Stomach smooth muscle (tissue), 2 donors: ENCODE measurements around the gene OR6M1.

ENCODE experiments used
- H3K27ac ChIP-seq: one replicate; pipeline ENCODE4 v1.7.0; 2013; ENCODE audit warnings: mild to moderate bottlenecking, low read length, inconsistent platforms
- H3K27me3 ChIP-seq, 2 donors: one replicate each; pipeline ENCODE4 v1.7.0; 2013; ENCODE audit warnings: low read length in 2 of 2; ENCODE audit not compliant: insufficient read depth in 2 of 2, control insufficient read depth in 1 of 2
- H3K36me3 ChIP-seq, 2 donors: one replicate each; pipeline ENCODE4 v1.7.0; 2013; ENCODE audit warnings: low read length in 2 of 2; ENCODE audit not compliant: control insufficient read depth in 2 of 2, insufficient read depth in 2 of 2
- H3K4me1 ChIP-seq: one replicate; pipeline ENCODE4 v1.7.0; 2013; ENCODE audit warnings: low read length; ENCODE audit not compliant: control insufficient read depth, insufficient read depth
- H3K4me3 ChIP-seq, 2 donors: one replicate each; pipeline ENCODE4 v1.7.0; 2013; ENCODE audit warnings: low read length in 2 of 2
- H3K9ac ChIP-seq, 2 donors: one replicate each; pipeline ENCODE4 v1.7.0; 2013; ENCODE audit warnings: low read length in 2 of 2, mild to moderate bottlenecking in 1 of 2
- H3K9me3 ChIP-seq, 2 donors: one replicate each; pipeline ENCODE4 v1.7.0; 2013; ENCODE audit warnings: low read length in 2 of 2; ENCODE audit not compliant: control insufficient read depth in 2 of 2
- donor health status: healthy.
- donor health status: Pancreatic carcinoma.

The OR6M1 gene

DNA sequence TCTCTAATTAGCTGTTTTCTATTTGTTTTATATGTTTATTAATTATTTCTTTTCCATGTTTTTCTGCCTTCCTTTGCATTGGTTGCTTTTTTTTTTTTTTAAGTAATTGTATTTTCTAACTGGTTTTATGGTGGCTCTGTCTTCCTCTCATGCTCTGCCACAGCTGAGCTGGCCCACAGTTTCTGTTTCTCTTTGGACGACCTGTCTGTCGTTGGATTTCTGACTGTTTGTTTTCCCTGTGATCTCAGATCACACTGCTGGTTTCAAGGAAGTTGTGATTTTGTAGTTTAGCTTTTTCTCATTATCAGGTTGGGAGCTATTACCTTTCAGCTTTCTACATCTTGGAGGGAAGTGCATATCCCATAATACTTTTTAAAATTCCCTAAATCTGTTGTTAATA, 15.9 kb upstream of the OR6M1 start:
- Histone ChIP-seq H3K4me1 (no peaks in the 10 kb centered on the region), H3K9me3 (no peaks in the 10 kb centered on the region), H3K4me3 (no peak overlapping the region), H3K36me3 (no peaks in the 10 kb centered on the region), H3K27me3 (no peaks in the 10 kb centered on the region), H3K27ac (no peak overlapping the region), H3K9ac (no peak overlapping the region)

DNA sequence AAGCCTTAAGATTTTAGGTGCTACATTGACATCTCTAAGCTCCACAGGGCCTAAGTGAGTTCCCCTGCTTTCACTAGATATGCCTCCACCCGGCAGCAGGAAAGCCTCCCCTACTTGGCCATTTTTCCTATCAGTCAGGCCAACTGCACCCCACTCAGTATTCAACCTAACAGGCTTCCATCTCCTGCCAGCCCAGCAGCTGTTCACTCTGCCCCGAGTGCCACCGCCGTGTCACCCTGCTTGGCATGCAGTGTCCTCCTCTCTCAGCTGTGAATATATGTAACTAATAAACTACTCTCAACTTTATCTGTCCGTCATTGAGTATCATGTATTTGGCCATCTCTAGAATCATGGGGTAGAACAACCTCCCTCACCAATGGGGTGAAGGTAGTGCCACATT, 9.0 kb upstream of the OR6M1 start:
- Histone ChIP-seq H3K4me3 (no peak overlapping the region), H3K27me3 (no peaks in the 10 kb centered on the region), H3K9ac (no peak overlapping the region), H3K4me1 (no peaks in the 10 kb centered on the region), H3K27ac (no peak overlapping the region), H3K36me3 (no peaks in the 10 kb centered on the region), H3K9me3 (no peaks in the 10 kb centered on the region)

- no peak overlapping the region for H3K9ac ChIP-seq
- no peak overlapping the region for H3K4me3 ChIP-seq
- no peaks in the 10 kb centered on the region for H3K9me3 ChIP-seq
- no peak overlapping the region for H3K27ac ChIP-seq
- H3K27me3 ChIP-seq: no peaks in the 10 kb centered on the region
- no peaks in the 10 kb centered on the region for H3K4me1 ChIP-seq
- no peaks in the 10 kb centered on the region for H3K36me3 ChIP-seq
Measured at GRCh38 chr11:123801765-123802164, 4.4 kb downstream of the OR6M1 start.

GRCh38 chr11:123800036-123800435, 6.1 kb downstream of the OR6M1 start:
- Histone ChIP-seq H3K27ac (no peak overlapping the region), H3K36me3 (no peaks in the 10 kb centered on the region), H3K9me3 (no peaks in the 10 kb centered on the region), H3K4me1 (no peaks in the 10 kb centered on the region), H3K4me3 (no peak overlapping the region), H3K27me3 (no peaks in the 10 kb centered on the region), H3K9ac (no peak overlapping the region)

DNA sequence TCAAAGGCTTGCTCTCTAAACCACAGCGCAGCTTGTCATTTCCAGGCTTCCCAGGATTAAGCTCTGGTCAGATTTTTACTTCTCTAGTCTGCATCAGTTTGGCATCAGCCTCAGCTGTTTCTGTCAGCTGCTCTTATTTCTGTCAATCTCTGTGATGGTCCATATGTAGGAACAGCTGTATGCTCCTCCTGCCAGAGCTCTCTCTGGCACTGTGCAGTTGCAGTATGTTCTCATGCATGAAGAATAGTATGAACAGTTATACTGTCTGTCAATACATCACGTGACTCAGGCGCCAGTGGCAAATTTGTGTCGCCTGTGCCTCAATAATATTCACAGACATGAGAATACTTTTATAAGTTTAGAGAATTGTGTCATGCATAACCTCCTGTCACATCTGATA, 6.7 kb downstream of the OR6M1 start:
- Histone ChIP-seq H3K27ac (no peak overlapping the region), H3K27me3 (no peaks in the 10 kb centered on the region), H3K4me3 (no peak overlapping the region), H3K9me3 (no peaks in the 10 kb centered on the region), H3K9ac (no peak overlapping the region), H3K36me3 (no peaks in the 10 kb centered on the region), H3K4me1 (no peaks in the 10 kb centered on the region)

DNA sequence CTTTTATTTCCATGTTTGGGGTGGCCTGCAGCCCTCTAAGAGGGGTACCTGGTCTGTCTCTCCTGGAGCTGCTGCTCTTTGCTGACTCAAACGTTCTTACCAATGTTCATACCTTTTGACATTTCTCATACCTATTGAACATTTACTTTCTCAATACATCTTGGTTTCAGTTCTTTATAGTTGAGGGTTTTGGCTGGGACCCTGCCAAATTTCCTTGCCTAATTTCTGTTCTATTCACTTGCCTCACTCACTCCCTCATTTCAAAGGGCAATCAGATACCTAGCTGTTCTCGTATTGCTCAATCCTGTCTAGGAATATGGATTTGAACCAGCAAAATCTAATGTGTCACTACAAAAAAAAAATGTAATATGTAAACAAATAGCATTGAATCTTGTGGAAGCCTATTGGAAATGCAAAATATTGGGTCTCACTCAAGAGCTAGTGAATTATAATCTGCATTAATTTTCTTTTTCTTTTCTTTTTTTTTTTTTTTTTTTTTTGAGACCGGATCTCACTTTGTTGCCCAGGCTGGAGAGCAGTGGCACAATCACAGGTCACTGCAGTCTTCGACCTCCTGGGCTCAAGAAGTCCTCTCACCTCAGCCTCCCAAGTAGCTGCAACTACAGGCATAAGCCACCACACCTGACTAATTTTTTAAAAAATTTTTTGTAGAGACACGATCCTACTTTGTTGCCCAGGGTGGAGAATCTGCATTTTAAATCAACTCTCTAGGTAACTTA, 7.5 kb downstream of the OR6M1 start:
- Histone ChIP-seq H3K27me3 (no peaks in the 10 kb centered on the region), H3K9me3 (no peaks in the 10 kb centered on the region), H3K36me3 (no peaks in the 10 kb centered on the region), H3K27ac (no peak overlapping the region), H3K4me3 (no peak overlapping the region), H3K4me1 (no peaks in the 10 kb centered on the region), H3K9ac (no peak overlapping the region)

GRCh38 chr11:123798079-123798478, 8.1 kb downstream of the OR6M1 start:
- Histone ChIP-seq H3K36me3 (no peaks in the 10 kb centered on the region), H3K9me3 (no peaks in the 10 kb centered on the region), H3K27ac (no peak overlapping the region), H3K27me3 (no peaks in the 10 kb centered on the region), H3K9ac (no peak overlapping the region), H3K4me3 (no peak overlapping the region), H3K4me1 (no peaks in the 10 kb centered on the region)

GRCh38 chr11:123797541-123797940, 8.6 kb downstream of the OR6M1 start:
- Histone ChIP-seq H3K4me1 (no peaks in the 10 kb centered on the region), H3K27ac (no peak overlapping the region), H3K9me3 (no peaks in the 10 kb centered on the region), H3K9ac (no peak overlapping the region), H3K27me3 (no peaks in the 10 kb centered on the region), H3K4me3 (no peak overlapping the region), H3K36me3 (no peaks in the 10 kb centered on the region)

DNA sequence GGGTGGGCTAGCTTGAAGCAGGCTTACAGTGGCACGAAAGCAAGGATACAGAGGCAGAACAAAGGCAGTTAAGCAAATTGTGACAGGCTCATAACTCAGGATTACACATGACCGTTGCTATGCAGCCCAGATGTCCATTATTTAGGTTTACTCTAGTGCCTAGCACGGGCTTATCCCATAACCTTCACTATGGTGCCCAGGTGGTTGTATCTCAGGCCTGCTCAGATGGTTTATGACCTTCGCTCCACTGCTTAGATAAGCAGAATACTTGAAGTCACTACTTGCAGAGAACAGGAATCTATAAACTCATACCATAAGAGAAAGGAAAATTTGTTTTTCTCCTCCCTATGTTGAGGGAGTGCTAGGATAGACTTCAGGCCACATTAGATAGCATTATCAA, 9.0 kb downstream of the OR6M1 start:
- Histone ChIP-seq H3K4me3 (no peak overlapping the region), H3K27me3 (no peaks in the 10 kb centered on the region), H3K4me1 (no peaks in the 10 kb centered on the region), H3K9ac (no peak overlapping the region), H3K36me3 (no peaks in the 10 kb centered on the region), H3K27ac (no peak overlapping the region), H3K9me3 (no peaks in the 10 kb centered on the region)

DNA sequence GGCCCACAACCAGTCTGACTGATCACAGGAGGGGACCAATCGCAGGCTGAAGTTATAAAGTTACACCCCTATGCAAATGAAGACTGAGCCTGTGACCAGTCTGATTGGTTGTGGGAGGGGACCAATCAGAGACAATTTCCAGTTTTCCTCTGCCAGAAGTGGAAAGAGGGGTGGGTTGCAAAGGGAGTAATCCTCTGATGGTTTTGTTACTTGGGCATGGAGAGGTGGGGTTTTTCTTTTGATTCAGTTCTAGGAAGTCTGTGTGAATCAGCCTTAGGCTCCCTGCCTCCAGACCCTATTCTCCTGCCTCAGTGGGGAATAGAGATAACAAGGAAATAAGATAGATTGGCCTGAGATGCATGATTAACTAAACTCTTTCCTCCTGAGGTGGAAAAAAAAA, 9.9 kb downstream of the OR6M1 start:
- Histone ChIP-seq H3K4me1 (no peaks in the 10 kb centered on the region), H3K27me3 (no peaks in the 10 kb centered on the region), H3K4me3 (no peak overlapping the region), H3K9me3 (no peaks in the 10 kb centered on the region), H3K9ac (no peak overlapping the region), H3K27ac (no peak overlapping the region), H3K36me3 (no peaks in the 10 kb centered on the region)

- Histone ChIP-seq H3K27ac (no peak overlapping the region), H3K4me3 (no peak overlapping the region), H3K4me1 (no peaks in the 10 kb centered on the region), H3K9me3 (no peaks in the 10 kb centered on the region), H3K36me3 (no peaks in the 10 kb centered on the region), H3K9ac (no peak overlapping the region), H3K27me3 (no peaks in the 10 kb centered on the region)
Measured at GRCh38 chr11:123783536-123783935, 22.6 kb downstream of the OR6M1 start.
